Measurements from ENCODE around the gene SULT1E1.

DNA sequence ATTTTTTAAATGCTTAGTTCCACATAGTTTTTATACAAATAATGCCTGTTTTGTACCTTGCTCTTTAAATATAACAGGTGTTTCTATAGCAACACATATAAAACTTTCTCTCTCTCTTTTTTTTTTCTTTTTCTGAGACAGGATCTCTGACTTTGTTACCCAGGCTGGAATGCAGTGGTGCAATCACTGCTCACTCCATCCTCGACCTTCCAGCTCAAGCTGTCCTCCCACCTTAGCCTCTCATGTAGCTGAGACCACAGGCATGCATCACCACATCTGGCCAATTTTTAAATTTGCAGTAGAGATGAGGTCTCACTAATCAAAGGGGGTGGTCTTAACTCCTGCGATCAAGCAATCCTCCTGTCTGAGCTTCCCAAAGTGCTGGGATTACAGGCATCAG is 18.3 kb upstream of the SULT1E1 start:
- TF ChIP-seq, protein P1, sequence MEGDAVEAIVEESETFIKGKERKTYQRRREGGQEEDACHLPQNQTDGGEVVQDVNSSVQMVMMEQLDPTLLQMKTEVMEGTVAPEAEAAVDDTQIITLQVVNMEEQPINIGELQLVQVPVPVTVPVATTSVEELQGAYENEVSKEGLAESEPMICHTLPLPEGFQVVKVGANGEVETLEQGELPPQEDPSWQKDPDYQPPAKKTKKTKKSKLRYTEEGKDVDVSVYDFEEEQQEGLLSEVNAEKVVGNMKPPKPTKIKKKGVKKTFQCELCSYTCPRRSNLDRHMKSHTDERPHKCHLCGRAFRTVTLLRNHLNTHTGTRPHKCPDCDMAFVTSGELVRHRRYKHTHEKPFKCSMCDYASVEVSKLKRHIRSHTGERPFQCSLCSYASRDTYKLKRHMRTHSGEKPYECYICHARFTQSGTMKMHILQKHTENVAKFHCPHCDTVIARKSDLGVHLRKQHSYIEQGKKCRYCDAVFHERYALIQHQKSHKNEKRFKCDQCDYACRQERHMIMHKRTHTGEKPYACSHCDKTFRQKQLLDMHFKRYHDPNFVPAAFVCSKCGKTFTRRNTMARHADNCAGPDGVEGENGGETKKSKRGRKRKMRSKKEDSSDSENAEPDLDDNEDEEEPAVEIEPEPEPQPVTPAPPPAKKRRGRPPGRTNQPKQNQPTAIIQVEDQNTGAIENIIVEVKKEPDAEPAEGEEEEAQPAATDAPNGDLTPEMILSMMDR (IDR thresholded peaks at IDR 0.05), result no peak
- no peak for TF ChIP-seq POLR2A (IDR thresholded peaks at IDR 0.05; ENCODE audit: low read depth)
- no peak for TF ChIP-seq POLR2AphosphoS5 (IDR thresholded peaks at IDR 0.05)
- no peak for TF ChIP-seq EP300 (IDR thresholded peaks at IDR 0.05)
